VCaP (cell line): ENCODE measurements around the gene RAD51B.
"Not testable (repeated sequence)": the region's sequence is repeated elsewhere in the genome, so short reads cannot be mapped to it uniquely, and the experiment has no call there.

Experiments
- H3K27ac ChIP-seq: fragments of 450-650 bp; 2 replicates; pipeline ENCODE4 v1.5.1; 2017
- TF ChIP-seq, protein P1 (sequence below): fragments of 450-650 bp; conservative IDR thresholded peaks from 2 replicates; pipeline ENCODE4 v1.5.1; 2017; ENCODE audit warnings: mild to moderate bottlenecking, moderate library complexity

RAD51B gene

DNA sequence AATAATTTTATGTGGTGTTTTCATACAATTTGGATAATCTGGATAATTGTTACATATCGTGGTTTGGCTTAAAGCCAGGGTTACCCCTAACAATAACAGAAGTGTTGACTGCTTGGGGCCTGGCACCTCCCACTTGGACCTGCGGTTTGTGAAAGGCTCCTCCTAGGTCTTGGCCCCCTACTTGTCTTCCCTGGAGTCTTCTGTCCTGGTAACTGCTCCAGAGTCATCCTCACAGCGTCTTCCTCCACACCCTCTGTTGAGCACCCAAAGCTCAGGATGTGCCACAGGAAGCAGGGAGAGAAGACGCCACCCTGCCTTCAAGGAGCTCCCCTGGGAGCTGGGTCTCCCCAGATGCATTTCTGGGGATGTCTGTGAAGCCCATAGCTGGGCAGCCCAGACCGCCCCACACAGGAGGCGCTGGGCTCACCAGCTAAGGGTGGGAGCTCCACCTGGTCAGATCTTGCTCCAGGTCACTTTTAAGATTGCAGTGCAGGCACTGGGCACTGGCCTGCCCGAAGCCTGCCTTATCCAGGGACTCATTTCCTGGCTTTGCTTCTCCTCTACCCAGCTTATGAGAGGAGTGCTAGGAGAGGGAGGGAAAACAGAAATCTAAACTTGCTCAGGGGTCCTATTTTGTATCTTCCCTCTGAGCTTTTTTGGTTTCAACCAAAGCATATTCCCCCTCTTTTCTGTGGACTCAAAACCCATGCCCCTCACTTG, 875.1 kb downstream of the RAD51B start:
- H3K27ac ChIP-seq: no peak overlapping the region
- TF ChIP-seq, protein P1, sequence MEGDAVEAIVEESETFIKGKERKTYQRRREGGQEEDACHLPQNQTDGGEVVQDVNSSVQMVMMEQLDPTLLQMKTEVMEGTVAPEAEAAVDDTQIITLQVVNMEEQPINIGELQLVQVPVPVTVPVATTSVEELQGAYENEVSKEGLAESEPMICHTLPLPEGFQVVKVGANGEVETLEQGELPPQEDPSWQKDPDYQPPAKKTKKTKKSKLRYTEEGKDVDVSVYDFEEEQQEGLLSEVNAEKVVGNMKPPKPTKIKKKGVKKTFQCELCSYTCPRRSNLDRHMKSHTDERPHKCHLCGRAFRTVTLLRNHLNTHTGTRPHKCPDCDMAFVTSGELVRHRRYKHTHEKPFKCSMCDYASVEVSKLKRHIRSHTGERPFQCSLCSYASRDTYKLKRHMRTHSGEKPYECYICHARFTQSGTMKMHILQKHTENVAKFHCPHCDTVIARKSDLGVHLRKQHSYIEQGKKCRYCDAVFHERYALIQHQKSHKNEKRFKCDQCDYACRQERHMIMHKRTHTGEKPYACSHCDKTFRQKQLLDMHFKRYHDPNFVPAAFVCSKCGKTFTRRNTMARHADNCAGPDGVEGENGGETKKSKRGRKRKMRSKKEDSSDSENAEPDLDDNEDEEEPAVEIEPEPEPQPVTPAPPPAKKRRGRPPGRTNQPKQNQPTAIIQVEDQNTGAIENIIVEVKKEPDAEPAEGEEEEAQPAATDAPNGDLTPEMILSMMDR: no peak

DNA sequence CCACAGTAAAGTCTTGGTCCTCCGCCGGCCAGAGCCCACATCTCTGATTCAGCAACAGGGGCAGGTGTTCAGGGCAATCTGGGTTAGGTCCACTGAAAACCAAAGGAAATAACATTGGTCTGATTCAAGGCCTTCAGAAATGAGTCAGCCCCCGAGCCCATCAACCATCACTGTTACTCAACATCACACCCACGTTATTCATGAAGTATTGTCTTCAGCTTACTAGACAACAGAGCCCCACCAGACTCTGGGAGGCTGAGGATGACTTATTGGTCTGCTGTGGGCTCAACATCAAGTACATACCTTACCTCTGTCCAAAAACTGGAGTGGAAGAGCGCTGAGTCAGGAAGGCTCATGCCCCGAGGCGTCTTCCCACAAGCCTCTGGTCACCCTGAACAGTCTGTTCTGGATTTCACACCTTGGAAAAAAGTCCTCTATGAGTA, 875.8 kb downstream of the RAD51B start:
- no peak overlapping the region for H3K27ac ChIP-seq
- TF ChIP-seq, protein P1: no peak

DNA sequence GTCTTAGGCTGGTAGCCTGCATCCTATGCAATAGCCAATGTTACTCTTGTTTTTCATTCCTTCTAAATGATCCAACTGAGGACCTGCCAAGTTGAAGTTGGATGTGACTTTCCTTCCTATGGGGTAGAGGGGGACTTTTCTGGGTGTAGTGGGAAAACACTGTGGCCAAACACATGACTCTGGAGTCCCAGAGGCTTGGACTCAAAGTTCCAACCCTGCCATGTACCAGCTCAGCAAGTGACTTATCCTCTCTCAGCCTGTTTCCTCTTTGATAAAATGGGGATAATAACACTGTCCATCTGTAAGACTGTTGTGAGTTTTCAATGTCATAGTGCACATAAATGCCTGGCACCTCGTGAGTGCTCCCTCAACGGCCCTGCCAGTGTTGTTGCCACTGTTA, 876.3 kb downstream of the RAD51B start:
- TF ChIP-seq, protein P1: no peak
- H3K27ac ChIP-seq: no peak overlapping the region

DNA sequence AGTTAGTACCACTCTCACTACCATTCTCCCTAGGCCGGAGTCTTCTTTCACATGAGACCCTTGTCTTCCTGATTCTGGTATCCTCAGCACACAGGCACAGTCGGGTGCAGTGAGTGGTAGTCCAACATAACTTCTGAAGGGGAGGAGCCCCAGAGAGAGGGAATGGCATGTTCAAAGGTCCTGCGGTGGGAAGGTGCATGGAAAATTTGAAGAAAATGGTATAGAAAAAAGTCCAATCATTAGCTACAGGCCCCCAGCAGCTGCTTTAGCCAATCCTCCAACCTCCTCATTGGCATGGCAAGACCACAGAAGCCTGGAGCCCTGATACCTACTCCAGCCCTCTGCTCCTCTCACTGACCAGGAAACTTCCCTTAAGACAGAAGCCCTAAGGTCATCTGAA, 876.7 kb downstream of the RAD51B start:
- TF ChIP-seq, protein P1: no peak
- no peak overlapping the region for H3K27ac ChIP-seq

DNA sequence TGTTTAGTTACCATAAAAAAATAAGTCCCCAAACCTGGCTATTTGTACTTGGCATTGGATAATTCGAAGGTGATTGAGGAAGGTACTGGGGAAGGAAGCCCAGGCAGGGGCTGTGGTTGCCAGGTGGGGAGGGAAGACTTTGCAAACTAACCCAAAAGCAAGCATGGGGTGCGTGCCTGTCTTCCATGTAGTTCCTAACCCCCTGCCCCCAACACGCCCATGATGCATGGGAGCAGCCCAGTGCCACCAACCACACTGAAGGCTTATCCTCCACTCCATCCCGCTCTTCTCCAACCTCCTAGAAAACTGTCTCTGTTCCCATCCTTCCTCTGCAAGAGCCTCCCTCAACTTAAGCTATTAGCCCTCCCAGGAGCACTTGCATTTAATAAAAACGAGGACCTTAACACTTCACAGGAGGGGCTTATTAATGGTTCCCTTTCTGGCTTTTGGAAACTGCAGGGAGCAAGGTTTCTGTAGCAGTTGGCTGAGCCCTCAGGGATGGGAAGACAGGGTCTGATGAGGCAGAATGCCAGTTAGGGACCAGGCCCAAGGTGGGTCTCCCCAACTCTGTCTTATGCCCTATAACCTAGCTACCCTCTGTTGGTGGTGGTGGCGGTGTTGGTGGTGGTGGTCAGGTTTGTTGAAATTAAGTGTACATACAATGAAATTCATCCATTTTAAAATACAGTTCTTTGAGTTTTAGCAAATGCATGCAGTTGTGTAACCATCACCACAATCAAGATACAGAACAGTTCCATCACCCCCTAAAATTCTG, 877.3 kb downstream of the RAD51B start:
- H3K27ac ChIP-seq: no peak overlapping the region
- TF ChIP-seq, protein P1: no peak

DNA sequence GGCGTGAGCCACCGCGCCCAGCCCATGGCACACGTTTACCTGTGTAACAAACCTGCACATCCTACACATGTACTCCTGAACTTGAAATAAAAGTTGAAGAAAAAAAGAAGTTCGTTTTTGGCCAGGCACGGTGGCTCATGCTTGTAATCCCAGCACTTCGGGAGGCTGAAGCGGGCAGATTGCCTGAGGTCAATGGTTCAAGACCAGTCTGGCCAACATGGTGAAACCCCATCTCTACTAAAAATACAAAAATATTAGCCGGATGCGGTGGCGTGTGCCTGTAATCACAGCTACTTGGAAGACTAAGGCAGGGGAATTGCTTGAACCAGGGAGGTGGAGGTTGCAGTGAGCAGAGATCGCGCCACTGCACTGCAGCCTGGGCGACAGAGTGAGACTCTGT, 879.2 kb downstream of the RAD51B start:
- not testable (repeated sequence) for H3K27ac ChIP-seq

DNA sequence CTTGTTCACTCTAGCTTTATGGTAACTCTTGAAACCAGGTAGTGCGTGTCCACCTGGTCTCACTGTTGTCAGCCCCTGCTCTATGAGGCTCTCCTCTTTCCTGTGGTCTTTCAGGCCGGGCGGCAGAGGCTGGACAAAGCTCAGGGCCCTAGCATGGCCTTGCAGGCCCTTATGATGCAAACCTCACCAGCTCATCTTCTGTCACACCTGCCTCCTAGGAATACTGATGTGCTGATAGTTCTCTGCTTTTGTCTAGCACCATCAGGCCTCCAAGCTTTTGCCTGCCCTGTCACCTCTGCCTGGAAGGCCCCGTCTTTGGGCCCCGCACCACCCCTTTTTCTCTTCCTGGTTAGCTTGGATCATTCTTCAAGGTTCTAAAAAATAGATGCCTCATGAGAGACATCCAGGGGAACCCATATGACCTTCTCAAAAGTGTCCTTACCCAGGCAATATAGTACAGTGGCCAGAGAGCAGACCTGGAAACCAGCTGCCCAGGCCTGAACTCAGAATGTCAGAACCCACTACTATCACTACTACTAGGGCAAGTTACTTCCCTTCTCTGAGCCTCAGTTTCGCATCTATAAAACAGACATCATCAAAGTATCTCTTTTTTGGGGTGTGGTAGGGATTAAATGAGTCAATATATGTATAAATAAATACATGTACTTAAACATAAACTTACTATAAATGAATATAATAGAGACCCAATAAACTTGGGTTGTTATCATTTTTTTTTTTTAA, 881.6 kb downstream of the RAD51B start:
- TF ChIP-seq, protein P1: no peak
- no peak overlapping the region for H3K27ac ChIP-seq
